HepG2 (cell line): Measurements from ENCODE around the gene CMTR2. TPM values are rescaled to one million over a fixed set of nuclear protein-coding genes. Genes with fewer than 3 reads are reported as not detected.

ENCODE experiments used
- AHDC1 ChIP-seq: sonication (generic); formaldehyde crosslinking; IDR thresholded peaks from 2 replicates; pipeline ENCODE4 v1.5.1; 2020; ENCODE audit warnings: mild to moderate bottlenecking, missing genetic modification reagents, borderline replicate concordance
- DR1 ChIP-seq: sonication (generic); formaldehyde crosslinking; IDR thresholded peaks from 2 replicates; pipeline ENCODE4 v1.8.0; 2021; ENCODE audit warnings: mild to moderate bottlenecking, missing genetic modification reagents, inconsistent platforms
- E2F2 ChIP-seq: sonication (generic); formaldehyde crosslinking; IDR thresholded peaks from 2 replicates; pipeline ENCODE4 v1.4.0; 2020; ENCODE audit warnings: missing genetic modification reagents, borderline replicate concordance
- HHEX ChIP-seq: IDR thresholded peaks from 2 replicates; pipeline ENCODE4 v1.6.1; 2016; ENCODE audit warnings: control low read depth
- HMGA1 ChIP-seq: sonication (generic); formaldehyde crosslinking; conservative IDR thresholded peaks from 2 replicates; pipeline ENCODE4 v1.4.0; 2020; ENCODE audit warnings: missing genetic modification reagents
- NCOA1 ChIP-seq: sonication (generic); formaldehyde crosslinking; IDR thresholded peaks from 2 replicates; pipeline ENCODE4 v1.9.0; 2021; ENCODE audit warnings: missing genetic modification reagents
- SNRNP70 ChIP-seq: fragments of 200-400 bp; formaldehyde crosslinking; IDR thresholded peaks from 2 replicates; pipeline ENCODE4 v1.6.1; 2017; ENCODE audit warnings: mild to moderate bottlenecking, low read depth, low read length, moderate library complexity
- SP2 ChIP-seq: sonication (generic); formaldehyde crosslinking; IDR thresholded peaks from 2 replicates; pipeline ENCODE4 v1.5.1; 2020; ENCODE audit warnings: mild to moderate bottlenecking, missing genetic modification reagents
- TBX3 ChIP-seq: fragments of 450-650 bp; IDR thresholded peaks from 2 replicates; pipeline ENCODE4 v1.6.1; 2017; ENCODE audit warnings: antibody characterized with exemption, mild to moderate bottlenecking, inconsistent platforms, borderline replicate concordance
- ZNF317 ChIP-seq: sonication (generic); formaldehyde crosslinking; IDR thresholded peaks from 2 replicates; pipeline ENCODE4 v1.5.0; 2020; ENCODE audit warnings: mild to moderate bottlenecking, missing genetic modification reagents
- ZNF768 ChIP-seq: sonication (generic); formaldehyde crosslinking; IDR thresholded peaks from 2 replicates; pipeline ENCODE4 v1.4.0; 2020; ENCODE audit warnings: missing genetic modification reagents
- ZSCAN29 ChIP-seq: sonication (generic); formaldehyde crosslinking; conservative IDR thresholded peaks from 2 replicates; pipeline ENCODE4 v1.4.0; 2020; ENCODE audit warnings: mild to moderate bottlenecking, missing genetic modification reagents
- polyA plus RNA-seq, 8 experiments: library from polyadenylated mRNA; depleted of rRNA in 3 of 8; stranded (reverse) in 7 of 8; unstranded in 1 of 8; fragments of >200 nt; fragmentation: Illumina TruSeq in 4 of 8; extraction: Trizol in 4 of 8; gene quantifications; 2 replicates each; pipeline versions ENCODE4 v1.2.1 to v1.2.3, GENCODE V29; 2011 to 2016; ENCODE audit warnings: low read depth in 4 of 8, missing spikeins in 1 of 8, mixed read lengths in 1 of 8; ENCODE audit not compliant: insufficient read depth in 1 of 8
- total RNA-seq, 5 experiments: library from RNA; depleted of rRNA; stranded (reverse); fragments of >200 nt; fragmentation: Illumina TruSeq; extraction: Trizol; gene quantifications; 2 replicates each; pipeline ENCODE4 v1.2.3, GENCODE V29; 2016; ENCODE audit warnings: low read depth in 1 of 5
- TF ChIP-seq, protein P1 (sequence below): sonication (generic); formaldehyde crosslinking; IDR thresholded peaks from 2 replicates; pipeline ENCODE4 v1.4.0; 2020; ENCODE audit warnings: missing genetic modification reagents
- TF ChIP-seq, protein P2 (sequence below): sonication (generic); formaldehyde crosslinking; IDR thresholded peaks from 2 replicates; pipeline ENCODE4 v1.5.1; 2020; ENCODE audit warnings: missing genetic modification reagents, mild to moderate bottlenecking, borderline replicate concordance

Gene CMTR2
- total and polyA plus RNA-seq, 2 of the 13 experiments (the other 11 are each of a cell fraction or from before 2014, with no cell fraction given) = 15.0 to 19.9 TPM

GRCh38 chr16:71288890-71289731, at the start of gene CMTR2 (continued):
- TF ChIP-seq SNRNP70 (no peak), E2F2 (CRISPR knock-in tag) (no peak), ZNF317 (CRISPR knock-in tag) (peak; percentile 93), ZSCAN29 (CRISPR knock-in tag) (peak; percentile 87), NCOA1 (CRISPR knock-in tag) (no peak), HHEX (CRISPR knock-in tag) (peak; percentile 22; the same call in 1 of the 2 replicates), HMGA1 (CRISPR knock-in tag) (no peak), TBX3 (0 out of 2 replicates have a peak, but pooled peaks have one; percentile 38), ZNF768 (CRISPR knock-in tag) (peak; percentile 78; the same call in 1 of the 2 replicates), DR1 (CRISPR knock-in tag) (peak; percentile 95), SP2 (CRISPR knock-in tag) (peak; percentile 67), AHDC1 (peak; percentile 74)
- TF ChIP-seq, protein P1, sequence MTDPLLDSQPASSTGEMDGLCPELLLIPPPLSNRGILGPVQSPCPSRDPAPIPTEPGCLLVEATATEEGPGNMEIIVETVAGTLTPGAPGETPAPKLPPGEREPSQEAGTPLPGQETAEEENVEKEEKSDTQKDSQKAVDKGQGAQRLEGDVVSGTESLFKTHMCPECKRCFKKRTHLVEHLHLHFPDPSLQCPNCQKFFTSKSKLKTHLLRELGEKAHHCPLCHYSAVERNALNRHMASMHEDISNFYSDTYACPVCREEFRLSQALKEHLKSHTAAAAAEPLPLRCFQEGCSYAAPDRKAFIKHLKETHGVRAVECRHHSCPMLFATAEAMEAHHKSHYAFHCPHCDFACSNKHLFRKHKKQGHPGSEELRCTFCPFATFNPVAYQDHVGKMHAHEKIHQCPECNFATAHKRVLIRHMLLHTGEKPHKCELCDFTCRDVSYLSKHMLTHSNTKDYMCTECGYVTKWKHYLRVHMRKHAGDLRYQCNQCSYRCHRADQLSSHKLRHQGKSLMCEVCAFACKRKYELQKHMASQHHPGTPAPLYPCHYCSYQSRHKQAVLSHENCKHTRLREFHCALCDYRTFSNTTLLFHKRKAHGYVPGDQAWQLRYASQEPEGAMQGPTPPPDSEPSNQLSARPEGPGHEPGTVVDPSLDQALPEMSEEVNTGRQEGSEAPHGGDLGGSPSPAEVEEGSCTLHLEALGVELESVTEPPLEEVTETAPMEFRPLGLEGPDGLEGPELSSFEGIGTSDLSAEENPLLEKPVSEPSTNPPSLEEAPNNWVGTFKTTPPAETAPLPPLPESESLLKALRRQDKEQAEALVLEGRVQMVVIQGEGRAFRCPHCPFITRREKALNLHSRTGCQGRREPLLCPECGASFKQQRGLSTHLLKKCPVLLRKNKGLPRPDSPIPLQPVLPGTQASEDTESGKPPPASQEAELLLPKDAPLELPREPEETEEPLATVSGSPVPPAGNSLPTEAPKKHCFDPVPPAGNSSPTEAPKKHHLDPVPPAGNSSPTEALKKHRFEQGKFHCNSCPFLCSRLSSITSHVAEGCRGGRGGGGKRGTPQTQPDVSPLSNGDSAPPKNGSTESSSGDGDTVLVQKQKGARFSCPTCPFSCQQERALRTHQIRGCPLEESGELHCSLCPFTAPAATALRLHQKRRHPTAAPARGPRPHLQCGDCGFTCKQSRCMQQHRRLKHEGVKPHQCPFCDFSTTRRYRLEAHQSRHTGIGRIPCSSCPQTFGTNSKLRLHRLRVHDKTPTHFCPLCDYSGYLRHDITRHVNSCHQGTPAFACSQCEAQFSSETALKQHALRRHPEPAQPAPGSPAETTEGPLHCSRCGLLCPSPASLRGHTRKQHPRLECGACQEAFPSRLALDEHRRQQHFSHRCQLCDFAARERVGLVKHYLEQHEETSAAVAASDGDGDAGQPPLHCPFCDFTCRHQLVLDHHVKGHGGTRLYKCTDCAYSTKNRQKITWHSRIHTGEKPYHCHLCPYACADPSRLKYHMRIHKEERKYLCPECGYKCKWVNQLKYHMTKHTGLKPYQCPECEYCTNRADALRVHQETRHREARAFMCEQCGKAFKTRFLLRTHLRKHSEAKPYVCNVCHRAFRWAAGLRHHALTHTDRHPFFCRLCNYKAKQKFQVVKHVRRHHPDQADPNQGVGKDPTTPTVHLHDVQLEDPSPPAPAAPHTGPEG (CRISPR knock-in tag) = peak; percentile 96
- TF ChIP-seq, protein P2, sequence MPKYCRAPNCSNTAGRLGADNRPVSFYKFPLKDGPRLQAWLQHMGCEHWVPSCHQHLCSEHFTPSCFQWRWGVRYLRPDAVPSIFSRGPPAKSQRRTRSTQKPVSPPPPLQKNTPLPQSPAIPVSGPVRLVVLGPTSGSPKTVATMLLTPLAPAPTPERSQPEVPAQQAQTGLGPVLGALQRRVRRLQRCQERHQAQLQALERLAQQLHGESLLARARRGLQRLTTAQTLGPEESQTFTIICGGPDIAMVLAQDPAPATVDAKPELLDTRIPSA (CRISPR knock-in tag) = peak; percentile 98; the same call in 1 of the 2 replicates
